ENCODE data around the gene NOS3. TPM values are rescaled to one million over a fixed set of nuclear protein-coding genes. Genes with fewer than 3 reads are reported as not detected.

The NOS3 gene
- total RNA-seq, 5 donors from 2014 or later (not counting 1 experiment from before 2014, with no cell fraction given), result 4.8 to 10.1 (median 5.0) TPM

DNA sequence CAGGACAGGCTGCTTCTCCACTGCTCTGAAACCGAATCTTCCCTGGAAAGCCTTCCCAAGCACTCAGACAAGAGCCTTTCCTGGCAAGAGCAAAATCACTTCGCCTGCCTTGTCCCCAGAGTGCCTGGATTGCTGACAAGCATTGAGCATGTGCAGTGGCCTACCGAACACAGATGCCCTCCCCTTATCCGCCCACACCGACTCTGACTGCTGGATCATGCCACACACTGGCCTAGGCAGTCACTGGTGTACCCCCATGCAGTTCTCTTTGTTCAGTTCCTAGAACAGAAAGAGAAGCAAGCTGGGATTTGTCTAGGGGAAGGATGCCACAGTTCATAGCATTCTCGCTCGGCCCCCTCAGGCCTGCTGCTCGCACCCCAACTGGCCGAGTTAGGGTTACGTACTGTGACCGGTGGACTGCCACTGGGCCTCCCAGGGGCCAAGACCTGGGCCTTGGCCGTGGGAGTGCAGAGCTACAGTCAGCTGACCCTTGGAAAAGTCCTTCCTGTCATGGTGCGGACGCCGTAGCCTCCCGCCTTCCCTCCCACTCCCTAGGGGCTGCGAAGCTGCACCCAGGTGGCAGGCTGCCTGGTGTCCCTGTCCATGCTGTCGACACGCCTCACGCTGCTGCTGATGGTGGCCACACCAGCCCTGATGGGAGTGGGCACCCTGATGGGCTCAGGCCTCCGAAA lies 44.4 kb downstream of the NOS3 start:
- Histone ChIP-seq H3K4me3 (ENCODE audit: control insufficient read depth in 1 of 2, extremely low read depth in 1 of 2, low read length in 1 of 2) (no peak overlapping the region), H3K27ac (ENCODE audit: low read length) (no peak overlapping the region), H3K9me3 (no peaks in the 10 kb centered on the region), H3K36me3 (ENCODE audit: control insufficient read depth in 2 of 2, extremely low read depth in 1 of 2, insufficient read depth in 1 of 2, low read length in 1 of 2) (peaks cover 18 to 48% of the 10 kb centered on the region in 2 donors), H3K4me1 (ENCODE audit: control insufficient read depth in 1 of 2, extremely low read depth in 1 of 2, insufficient read depth in 2 of 2, low read length in 2 of 2) (peaks cover 0 to 10% of the 10 kb centered on the region in 2 experiments), H3K27me3 (replicated peaks in 1 of 2; ENCODE audit: control insufficient read depth in 2 of 2, extremely low read depth in 1 of 2, insufficient read depth in 2 of 2, low read length in 1 of 2) (no peaks in the 10 kb centered on the region)
- Mint-ChIP-seq H3K36me3 (peaks cover 9% of the 10 kb centered on the region), H3K27ac (no peak overlapping the region), H3K9me3 (no peaks in the 10 kb centered on the region), H3K27me3 (no peaks in the 10 kb centered on the region), H3K4me3 (no peak overlapping the region), H3K4me1 (peaks cover 9 to 21% (median 12%) of the 10 kb centered on the region in 3 donors)
- ChIA-PET CTCF (no interaction called here), POLR2A (no interaction called here)
- WGBS (ENCODE audit: insufficient coverage), result 89% methylated on average over 15 of the region's 21 CpGs
- no peak for ATAC-seq (replicated peaks in 1 of 4)
- no peak for DNase-seq

- ATAC-seq (replicated peaks in 1 of 4), result no peak
- H3K9me3 Mint-ChIP-seq, result no peaks in the 10 kb centered on the region
- peaks cover 20 to 48% of the 10 kb centered on the region in 2 donors for H3K36me3 ChIP-seq (ENCODE audit: control insufficient read depth in 2 of 2, extremely low read depth in 1 of 2, insufficient read depth in 1 of 2, low read length in 1 of 2)
- H3K4me1 Mint-ChIP-seq, result peaks cover 9 to 20% (median 11%) of the 10 kb centered on the region in 3 donors
- no peaks in the 10 kb centered on the region for H3K27me3 ChIP-seq (replicated peaks in 1 of 2; ENCODE audit: control insufficient read depth in 2 of 2, extremely low read depth in 1 of 2, insufficient read depth in 2 of 2, low read length in 1 of 2)
- POLR2A ChIA-PET, result no interaction called here
- CTCF ChIA-PET, result no interaction called here
- peaks cover 0 to 10% of the 10 kb centered on the region in 2 experiments for H3K4me1 ChIP-seq (ENCODE audit: control insufficient read depth in 1 of 2, extremely low read depth in 1 of 2, insufficient read depth in 2 of 2, low read length in 2 of 2)
- H3K36me3 Mint-ChIP-seq, result peaks cover 9% of the 10 kb centered on the region
- WGBS (ENCODE audit: insufficient coverage), result 97% methylated on average over 15 of the region's 17 CpGs
- H3K4me3 Mint-ChIP-seq, result no peak overlapping the region
- no peaks in the 10 kb centered on the region for H3K27me3 Mint-ChIP-seq
- DNase-seq, result no peak
- no peak overlapping the region for H3K4me3 ChIP-seq (ENCODE audit: control insufficient read depth in 1 of 2, extremely low read depth in 1 of 2, low read length in 1 of 2)
- no peaks in the 10 kb centered on the region for H3K9me3 ChIP-seq
- H3K27ac Mint-ChIP-seq, result no peak overlapping the region
- H3K27ac ChIP-seq (ENCODE audit: low read length), result no peak overlapping the region
Measured at GRCh38 chr7:151035902-151036301, 45.1 kb downstream of the NOS3 start.

GRCh38 chr7:151038951-151039849 lies 48.4 kb downstream of the NOS3 start:
- Mint-ChIP-seq H3K9me3 (no peaks in the 10 kb centered on the region), H3K4me1 (peaks cover 0 to 12% (median 9%) of the 10 kb centered on the region in 3 donors), H3K4me3 (no peak overlapping the region), H3K27me3 (no peaks in the 10 kb centered on the region), H3K36me3 (peaks cover 17% of the 10 kb centered on the region), H3K27ac (peak overlapping the region; percentile 46 to 48)
- Histone ChIP-seq H3K4me1 (ENCODE audit: control insufficient read depth in 1 of 2, extremely low read depth in 1 of 2, insufficient read depth in 2 of 2, low read length in 2 of 2) (peaks cover 0 to 10% of the 10 kb centered on the region in 2 experiments), H3K27ac (ENCODE audit: low read length) (no peak overlapping the region), H3K9me3 (no peaks in the 10 kb centered on the region), H3K27me3 (replicated peaks in 1 of 2; ENCODE audit: control insufficient read depth in 2 of 2, extremely low read depth in 1 of 2, insufficient read depth in 2 of 2, low read length in 1 of 2) (no peaks in the 10 kb centered on the region), H3K36me3 (ENCODE audit: control insufficient read depth in 2 of 2, extremely low read depth in 1 of 2, insufficient read depth in 1 of 2, low read length in 1 of 2) (peaks cover 17 to 45% of the 10 kb centered on the region in 2 donors), H3K4me3 (ENCODE audit: control insufficient read depth in 1 of 2, extremely low read depth in 1 of 2, low read length in 1 of 2) (no peak overlapping the region)
- ATAC-seq (replicated peaks in 1 of 4) (peak; percentile 29 to 57 (median 38)), DNase-seq (peak in 4 of 35 experiments; percentile 26 to 43 (median 33))
- ChIA-PET POLR2A (no interaction called here), CTCF (interaction anchor here in 1 of 2 donors (0.8 kb wide), 1 partner anchor 21 kb away, joined by 3 read pairs; no protein-coding TSS in a partner anchor)
- WGBS (ENCODE audit: insufficient coverage), result 73% methylated on average over 5 of the region's 12 CpGs

DNA sequence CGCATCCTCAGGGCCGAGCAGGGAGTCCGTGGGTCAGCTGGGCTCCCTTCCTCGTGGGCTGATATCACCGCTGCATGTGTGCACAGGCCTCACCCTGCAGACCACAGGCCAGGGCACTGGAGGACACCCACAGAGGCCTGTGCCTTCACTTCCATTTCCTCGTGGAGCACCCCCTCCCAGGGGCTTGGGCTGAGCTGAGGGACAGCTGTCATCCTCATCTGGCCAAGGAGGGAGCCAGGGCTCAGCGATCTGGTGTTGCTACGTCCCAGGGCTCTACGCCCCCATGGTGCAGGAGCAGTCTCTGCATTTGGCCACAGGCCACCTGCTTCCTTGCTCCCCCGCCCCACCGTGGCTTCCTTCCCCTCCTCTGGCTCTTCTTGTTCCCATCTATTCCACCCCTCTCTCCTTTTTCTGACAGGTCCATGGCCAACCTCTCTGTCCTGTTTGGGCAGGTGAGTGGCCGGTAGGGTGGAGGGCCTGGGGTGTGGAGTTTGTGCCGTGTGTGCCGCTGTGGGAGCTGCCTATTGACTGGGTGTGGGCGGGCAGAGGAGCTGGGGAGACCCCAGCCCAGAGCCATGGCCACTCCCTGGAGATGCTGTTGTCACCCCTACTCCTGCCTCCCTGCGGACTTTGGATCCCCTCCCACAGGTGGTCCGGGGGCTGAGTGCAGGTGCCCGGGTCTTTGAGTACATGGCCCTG lies 49.2 kb downstream of the NOS3 start:
- H3K4me1 Mint-ChIP-seq, result peaks cover 0 to 12% (median 9%) of the 10 kb centered on the region in 3 donors
- no peaks in the 10 kb centered on the region for H3K9me3 ChIP-seq
- CTCF ChIA-PET, result interaction anchor here in 1 of 2 donors (0.8 kb wide), 1 partner anchor 22 kb away, joined by 3 read pairs; no protein-coding TSS in a partner anchor
- no peak overlapping the region for H3K27ac ChIP-seq (ENCODE audit: low read length)
- no peaks in the 10 kb centered on the region for H3K27me3 ChIP-seq (replicated peaks in 1 of 2; ENCODE audit: control insufficient read depth in 2 of 2, extremely low read depth in 1 of 2, insufficient read depth in 2 of 2, low read length in 1 of 2)
- peaks cover 17 to 42% of the 10 kb centered on the region in 2 donors for H3K36me3 ChIP-seq (ENCODE audit: control insufficient read depth in 2 of 2, extremely low read depth in 1 of 2, insufficient read depth in 1 of 2, low read length in 1 of 2)
- H3K36me3 Mint-ChIP-seq, result peaks cover 17% of the 10 kb centered on the region
- H3K9me3 Mint-ChIP-seq, result no peaks in the 10 kb centered on the region
- no peak overlapping the region for H3K27ac Mint-ChIP-seq
- ATAC-seq (replicated peaks in 1 of 4) (no peak), DNase-seq (no peak)
- POLR2A ChIA-PET, result no interaction called here
- H3K4me3 Mint-ChIP-seq, result no peak overlapping the region
- no peak overlapping the region for H3K4me3 ChIP-seq (ENCODE audit: control insufficient read depth in 1 of 2, extremely low read depth in 1 of 2, low read length in 1 of 2)
- peaks cover 0 to 10% of the 10 kb centered on the region in 2 experiments for H3K4me1 ChIP-seq (ENCODE audit: control insufficient read depth in 1 of 2, extremely low read depth in 1 of 2, insufficient read depth in 2 of 2, low read length in 2 of 2)
- H3K27me3 Mint-ChIP-seq, result no peaks in the 10 kb centered on the region
- 71% methylated on average over 12 of the region's 18 CpGs for WGBS (ENCODE audit: insufficient coverage)

DNA sequence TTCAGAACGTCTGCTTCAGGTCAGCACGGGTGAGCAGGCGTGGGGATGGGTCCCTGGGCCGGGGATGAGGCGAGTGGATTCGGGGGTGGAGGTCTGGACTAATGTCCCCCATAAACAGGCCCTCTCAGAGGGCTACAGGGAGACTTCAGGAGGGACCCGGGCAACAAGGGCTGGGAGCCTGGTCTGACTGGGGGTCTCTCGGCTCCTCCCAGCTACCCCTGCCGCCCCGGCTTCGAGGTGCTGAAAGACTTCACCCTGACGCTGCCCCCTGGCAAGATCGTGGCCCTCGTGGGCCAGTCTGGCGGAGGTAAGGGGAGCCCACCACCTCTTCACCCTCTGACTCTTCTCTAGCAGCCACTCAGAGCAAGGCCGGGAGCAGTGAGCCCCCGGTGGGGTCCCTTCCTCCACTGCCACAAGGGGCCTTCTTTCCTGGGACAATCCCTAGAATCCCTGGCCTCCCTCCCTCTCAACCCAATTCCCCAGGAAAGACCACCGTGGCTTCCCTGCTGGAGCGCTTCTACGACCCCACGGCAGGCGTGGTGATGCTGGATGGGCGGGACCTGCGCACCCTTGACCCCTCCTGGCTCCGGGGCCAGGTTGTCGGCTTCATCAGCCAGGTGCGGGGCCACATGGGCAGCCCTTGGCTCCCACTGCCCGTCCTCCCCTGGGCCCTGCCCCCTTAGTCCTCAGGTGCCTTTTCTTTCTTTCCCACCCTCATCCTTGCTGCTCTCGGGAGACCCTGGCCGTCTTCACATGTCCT lies 50.0 kb downstream of the NOS3 start:
- no peak for DNase-seq
- Mint-ChIP-seq H3K4me3 (no peak overlapping the region), H3K4me1 (peaks cover 0 to 12% (median 9%) of the 10 kb centered on the region in 3 donors), H3K27ac (no peak overlapping the region), H3K27me3 (no peaks in the 10 kb centered on the region), H3K9me3 (no peaks in the 10 kb centered on the region), H3K36me3 (peaks cover 21% of the 10 kb centered on the region)
- no peaks in the 10 kb centered on the region for H3K27me3 ChIP-seq (replicated peaks in 1 of 2; ENCODE audit: control insufficient read depth in 2 of 2, extremely low read depth in 1 of 2, insufficient read depth in 2 of 2, low read length in 1 of 2)
- no peak overlapping the region for H3K27ac ChIP-seq (ENCODE audit: low read length)
- ATAC-seq (replicated peaks in 1 of 4), result no peak
- H3K9me3 ChIP-seq, result no peaks in the 10 kb centered on the region
- ChIA-PET CTCF (no interaction called here), POLR2A (no interaction called here)
- peaks cover 17 to 35% of the 10 kb centered on the region in 2 donors for H3K36me3 ChIP-seq (ENCODE audit: control insufficient read depth in 2 of 2, extremely low read depth in 1 of 2, insufficient read depth in 1 of 2, low read length in 1 of 2)
- H3K4me3 ChIP-seq (ENCODE audit: control insufficient read depth in 1 of 2, extremely low read depth in 1 of 2, low read length in 1 of 2), result no peak overlapping the region
- WGBS (ENCODE audit: insufficient coverage), result 95% methylated on average over 27 of the region's 30 CpGs
- peaks cover 0 to 10% of the 10 kb centered on the region in 2 experiments for H3K4me1 ChIP-seq (ENCODE audit: control insufficient read depth in 1 of 2, extremely low read depth in 1 of 2, insufficient read depth in 2 of 2, low read length in 2 of 2)

Measured in T-cell (primary cell).